Islet of Langerhans (tissue), 1 donor: Measurements from ENCODE around the gene PUM1.
"Not testable (repeated sequence)": the region's sequence is repeated elsewhere in the genome, so short reads cannot be mapped to it uniquely, and the experiment has no call there.

ENCODE experiments used
- FAIRE-seq: peaks from one replicate; lab custom pipeline; 2011; peaks lifted over from hg19 to GRCh38; lab: Jason Lieb, UNC

Gene PUM1

GRCh38 chr1:30962609-30963508 lies 102.7 kb downstream of the PUM1 start:
- no peak for FAIRE-seq

GRCh38 chr1:30957560-30958222 lies 107.8 kb downstream of the PUM1 start:
- peak; percentile 65 for FAIRE-seq

GRCh38 chr1:30955448-30956015 lies 110.0 kb downstream of the PUM1 start:
- no peak for FAIRE-seq

GRCh38 chr1:30953685-30954084 lies 111.8 kb downstream of the PUM1 start:
- FAIRE-seq, result no peak

- FAIRE-seq, result no peak
Measured at GRCh38 chr1:30952098-30952497, 113.4 kb downstream of the PUM1 start.

GRCh38 chr1:30950700-30951099 lies 114.8 kb downstream of the PUM1 start:
- FAIRE-seq, result no peak

GRCh38 chr1:30950053-30950452 lies 115.5 kb downstream of the PUM1 start:
- peak; percentile 92 for FAIRE-seq

- not testable (repeated sequence) for FAIRE-seq
Measured at GRCh38 chr1:30949487-30949838, 116.1 kb downstream of the PUM1 start.

GRCh38 chr1:30948813-30949486 lies 116.6 kb downstream of the PUM1 start:
- FAIRE-seq, result not testable (repeated sequence)

- FAIRE-seq, result no peak
Measured at GRCh38 chr1:30948278-30948677, 117.2 kb downstream of the PUM1 start.

- no peak for FAIRE-seq
Measured at GRCh38 chr1:30947212-30947611, 118.3 kb downstream of the PUM1 start.

- FAIRE-seq, result no peak
Measured at GRCh38 chr1:30942326-30942963, 123.1 kb downstream of the PUM1 start.

- no peak for FAIRE-seq
Measured at GRCh38 chr1:30940541-30940940, 125.0 kb downstream of the PUM1 start.

- no peak for FAIRE-seq
Measured at GRCh38 chr1:30936541-30937171, 128.9 kb downstream of the PUM1 start.

- not testable (repeated sequence) for FAIRE-seq
Measured at GRCh38 chr1:30935758-30936157, 129.8 kb downstream of the PUM1 start.

GRCh38 chr1:30934613-30935012 lies 130.9 kb downstream of the PUM1 start:
- FAIRE-seq, result no peak

- no peak for FAIRE-seq
Measured at GRCh38 chr1:30933874-30934252, 131.7 kb downstream of the PUM1 start.

- FAIRE-seq, result no peak
Measured at GRCh38 chr1:30930631-30931173, 134.8 kb downstream of the PUM1 start.

- no peak for FAIRE-seq
Measured at GRCh38 chr1:30929944-30930525, 135.5 kb downstream of the PUM1 start.

- FAIRE-seq, result no peak
Measured at GRCh38 chr1:30929135-30929889, 136.2 kb downstream of the PUM1 start.
